Adrenal gland (tissue), 12 donors: ENCODE results near the gene ARHGAP12. TPM values are rescaled to one million over a fixed set of nuclear protein-coding genes. Genes with fewer than 3 reads are reported as not detected.

Experiments
- DNase-seq, 7 donors: peaks; one replicate each; pipeline ENCODE4 v3.0.0-alpha.2; 2019 to 2020
- H3K27ac ChIP-seq, 5 donors: fragments of 200-600 bp; sonication (generic) in 4 of 5; 1 replicate in 3 of 5; 2 replicates in 2 of 5; pipeline versions ENCODE4 v1.5.1 to v1.8.0; 2016 to 2020; ENCODE audit warnings: mild to moderate bottlenecking in 1 of 5
- H3K27me3 ChIP-seq: fragments of 200-600 bp; 2 replicates; pipeline ENCODE4 v1.8.0; 2021
- H3K36me3 ChIP-seq, 2 donors: fragments of 200-600 bp; replicated peaks in 1 of 2; 1 replicate in 1 of 2; 2 replicates in 1 of 2; pipeline versions ENCODE4 v1.5.1 to v1.8.0; 2018 to 2022
- H3K4me1 ChIP-seq, 2 donors: fragments of 200-600 bp; replicated peaks in 1 of 2; 1 replicate in 1 of 2; 2 replicates in 1 of 2; pipeline versions ENCODE4 v1.5.1 to v1.8.0; 2018 to 2021
- H3K4me3 ChIP-seq, 4 donors: fragments of 200-600 bp; sonication (generic) in 3 of 4; one replicate each; pipeline ENCODE4 v1.5.1; 2016 to 2018
- H3K9me3 ChIP-seq, 3 donors: fragments of 200-600 bp; sonication (generic) in 1 of 3; replicated peaks in 1 of 3; 1 replicate in 2 of 3; 2 replicates in 1 of 3; pipeline versions ENCODE4 v1.5.1 to v1.8.0; 2016 to 2021
- CTCF ChIP-seq, 6 experiments: fragments of 450-650 bp in 4 of 6; fragments of 200-600 bp in 2 of 6; sonication (generic) in 1 of 6; IDR thresholded peaks; 1 replicate in 5 of 6; 2 replicates in 1 of 6; pipeline versions ENCODE4 v1.5.1 to v1.8.0; 2016 to 2021; ENCODE audit warnings: antibody characterized with exemption in 6 of 6, mild to moderate bottlenecking in 2 of 6, moderate library complexity in 1 of 6
- POLR2A ChIP-seq, 2 donors: fragments of 450-650 bp; IDR thresholded peaks; one replicate each; pipeline ENCODE4 v1.6.1; 2017; ENCODE audit warnings: antibody characterized with exemption in 2 of 2, mild to moderate bottlenecking in 2 of 2, moderate library complexity in 1 of 2
- WGBS, 4 donors: extraction: QIAGEN DNeasy Blood & Tissue Kit in 2 of 4; methylation state at CpG; one replicate each; pipeline versions ENCODE4 v1.1.5 to v1.1.7; 2013 to 2017; 5-methylcytosine and 5-hydroxymethylcytosine counted together
- intact Hi-C, 2 donors: fragments of 100-400 bp; cut with DNase I; formaldehyde crosslinking; loops; one replicate each; pipeline versions ENCODE4 v1.14.1 to v1.15.0; 2022 to 2023
- polyA plus RNA-seq, 3 donors: library from polyadenylated mRNA; stranded (reverse); fragments of 200-250 nt in 2 of 3; fragments of 350-450 nt in 1 of 3; fragmentation: Illumina TruSeq in 1 of 3; extraction: RNeasy Lipid Tissue Mini Kit (QIAGEN cat#74804) in 1 of 3; gene quantifications; one replicate each; pipeline ENCODE4 v1.2.3, GENCODE V29; 2013 to 2014
- total RNA-seq, 9 donors: library from RNA; depleted of rRNA in 4 of 9; stranded (reverse); fragments of >200 nt in 4 of 9; fragments of 120-200 nt in 1 of 9; fragmentation: NEBNext Ultra II Directional in 1 of 9; extraction: Animal tissue kit (Norgen Biotek cat#: 25700) in 1 of 9; gene quantifications; one replicate each; pipeline versions ENCODE4 v1.1.0 to v1.2.4, GENCODE V29; 2013 to 2023
- donor health status: healthy with polysubstance abuse.
- donor health status: Bipolar disorder and iron deficiency.
- donor health status: DM: yes; HTN: yes; CAD: no.
- donor health status: DM: no; HTN: no; CAD: no.
- donor health status: DM: no; HTN: no; CAD: no.
- donor health status: DM: yes; HTN: yes; CAD: no.

ARHGAP12 gene
- total and polyA plus RNA-seq, 12 donors = 26.7 to 88.6 (median 38.1) TPM

- no peak for DNase-seq
- intact Hi-C loops = no loop called here
- 84 to 87% (median 86%) methylated on average over 1 of the region's 1 CpG for WGBS, 4 donors
- Histone ChIP-seq H3K27ac (no peak overlapping the region), H3K27me3 (no peaks in the 10 kb centered on the region), H3K36me3 (no peaks in the 10 kb centered on the region), H3K4me3 (no peak overlapping the region), H3K4me1 (peaks cover 23 to 42% of the 10 kb centered on the region in 2 donors), H3K9me3 (no peaks in the 10 kb centered on the region)
- TF ChIP-seq POLR2A (IDR thresholded peaks at IDR 0.05) (no peak), CTCF (IDR thresholded peaks at IDR 0.05) (no peak)
Measured at GRCh38 chr10:31942435-31942834, 13.8 kb upstream of the ARHGAP12 start.

GRCh38 chr10:31940839-31941653 lies 12.4 kb upstream of the ARHGAP12 start:
- Histone ChIP-seq H3K27ac (peak overlapping the region in 4 of 5 donors; percentile 22 to 63 (median 52)), H3K36me3 (no peaks in the 10 kb centered on the region), H3K9me3 (no peaks in the 10 kb centered on the region), H3K27me3 (no peaks in the 10 kb centered on the region), H3K4me3 (no peak overlapping the region), H3K4me1 (peaks cover 23 to 37% of the 10 kb centered on the region in 2 donors)
- WGBS, 4 donors = 41 to 47% (median 44%) methylated on average over 7 of the region's 7 CpGs
- TF ChIP-seq CTCF (IDR thresholded peaks at IDR 0.05) (no peak), POLR2A (IDR thresholded peaks at IDR 0.05) (no peak)
- DNase-seq = peak; percentile 56 to 80 (median 78)
- intact Hi-C loops = no loop called here

- WGBS, 4 donors = 44 to 56% (median 52%) methylated on average over 4 of the region's 4 CpGs
- H3K27me3 ChIP-seq = no peaks in the 10 kb centered on the region
- H3K4me1 ChIP-seq = peaks cover 23 to 33% of the 10 kb centered on the region in 2 donors
Measured at GRCh38 chr10:31939797-31940708, 11.4 kb upstream of the ARHGAP12 start.

More at GRCh38 chr10:31939797-31940708, 11.4 kb upstream of the ARHGAP12 start:
- no peaks in the 10 kb centered on the region for H3K9me3 ChIP-seq
- H3K4me3 ChIP-seq = peak overlapping the region in 1 of 4 donors; percentile 18
- no peaks in the 10 kb centered on the region for H3K36me3 ChIP-seq
- TF ChIP-seq CTCF (IDR thresholded peaks at IDR 0.05) = no peak
- TF ChIP-seq POLR2A (IDR thresholded peaks at IDR 0.05) = no peak
- DNase-seq = no peak
- H3K27ac ChIP-seq = peak overlapping the region in 3 of 5 donors; percentile 45 to 63 (median 49)
- intact Hi-C loops = no loop called here
